Spleen (tissue), 11 donors: Measurements from ENCODE around the gene TNRC6B. TPM values are rescaled to one million over a fixed set of nuclear protein-coding genes. Genes with fewer than 3 reads are reported as not detected.

Source experiments
- DNase-seq: peaks from one replicate; pipeline ENCODE4 v3.0.0-alpha.2; 2020
- H3K27ac ChIP-seq, 8 donors: fragments of 200-600 bp; sonication (generic) in 7 of 8; 1 replicate in 4 of 8; 2 replicates in 4 of 8; pipeline versions ENCODE4 v1.5.0 to v1.8.0; 2016 to 2021; ENCODE audit warnings: inconsistent platforms in 4 of 8, mild to moderate bottlenecking in 4 of 8, moderate library complexity in 1 of 8
- H3K27me3 ChIP-seq, 7 donors: fragments of 200-600 bp; sonication (generic) in 6 of 7; replicated peaks in 1 of 7; 1 replicate in 4 of 7; 2 replicates in 3 of 7; pipeline versions ENCODE4 v1.5.0 to v1.8.0; 2016 to 2021; ENCODE audit warnings: inconsistent platforms in 3 of 7, mild to moderate bottlenecking in 1 of 7
- H3K36me3 ChIP-seq, 6 donors: fragments of 200-600 bp; sonication (generic) in 5 of 6; 1 replicate in 4 of 6; 2 replicates in 2 of 6; pipeline versions ENCODE4 v1.5.0 to v1.8.0; 2016 to 2021; ENCODE audit warnings: inconsistent platforms in 2 of 6
- H3K4me1 ChIP-seq, 6 donors: fragments of 200-600 bp; sonication (generic) in 5 of 6; 1 replicate in 3 of 6; 2 replicates in 3 of 6; pipeline versions ENCODE4 v1.5.0 to v1.8.0; 2016 to 2021; ENCODE audit warnings: inconsistent platforms in 3 of 6
- H3K4me3 ChIP-seq, 8 donors: fragments of 200-600 bp; sonication (generic) in 7 of 8; 1 replicate in 4 of 8; 2 replicates in 4 of 8; pipeline versions ENCODE4 v1.5.0 to v1.8.0; 2016 to 2021; ENCODE audit warnings: inconsistent platforms in 4 of 8, mild to moderate bottlenecking in 4 of 8, moderate library complexity in 2 of 8
- H3K9me3 ChIP-seq, 8 donors: fragments of 200-600 bp; sonication (generic) in 7 of 8; 1 replicate in 4 of 8; 2 replicates in 4 of 8; pipeline versions ENCODE4 v1.5.0 to v1.8.0; 2016 to 2021; ENCODE audit warnings: inconsistent platforms in 4 of 8
- CTCF ChIP-seq, 11 experiments: fragments of 200-600 bp in 7 of 11; fragments of 450-650 bp in 4 of 11; sonication (generic) in 4 of 11; IDR thresholded peaks in 8 of 11; conservative IDR thresholded peaks in 3 of 11; 1 replicate in 7 of 11; 2 replicates in 4 of 11; pipeline versions ENCODE4 v1.4.0 to v1.8.0; 2016 to 2021; ENCODE audit warnings: antibody characterized with exemption in 11 of 11, inconsistent platforms in 4 of 11, mild to moderate bottlenecking in 1 of 11
- POLR2A ChIP-seq, 3 donors: fragments of 450-650 bp; IDR thresholded peaks; one replicate each; pipeline ENCODE4 v1.5.1; 2017; ENCODE audit warnings: antibody characterized with exemption in 3 of 3, mild to moderate bottlenecking in 1 of 3
- POLR2AphosphoS5 ChIP-seq, 3 donors: sonication (generic); formaldehyde crosslinking; IDR thresholded peaks; one replicate each; pipeline ENCODE4 v1.5.1; 2017; ENCODE audit warnings: antibody characterized with exemption in 3 of 3
- WGBS, 5 donors: extraction: QIAGEN DNeasy Blood & Tissue Kit in 3 of 5; methylation state at CpG; one replicate each; pipeline versions ENCODE4 v1.1.5 to v1.1.7; 2013 to 2018; 5-methylcytosine and 5-hydroxymethylcytosine counted together
- intact Hi-C: fragments of 100-400 bp; cut with DNase I; formaldehyde crosslinking; loops from one replicate; pipeline ENCODE4 v1.15.0; 2023; ENCODE audit warnings: low total_unique reads
- polyA plus RNA-seq, 3 donors: library from polyadenylated mRNA; stranded (reverse); fragments of 200-250 nt; gene quantifications; one replicate each; pipeline ENCODE4 v1.2.1, GENCODE V29; 2013
- total RNA-seq, 7 donors: library from RNA; depleted of rRNA in 3 of 7; stranded (reverse); fragments of >200 nt in 3 of 7; fragmentation: NEBNext Ultra II Directional in 4 of 7; extraction: Animal tissue kit (Norgen Biotek cat#: 25700) in 4 of 7; gene quantifications; one replicate each; pipeline versions ENCODE4 v1.1.0 to v1.2.1, GENCODE V29; 2016 to 2021
- donor health status: healthy with polysubstance abuse.
- donor health status: DM: no; HTN: no; CAD: no; lungs with moderate emphysema.
- donor health status: DM: no; HTN: no; CAD: no.
- donor health status: Bipolar disorder and iron deficiency.
- donor health status: healthy.
- donor health status: DM: no; HTN: no; CAD: no.
- donor health status: DM: yes; HTN: yes; CAD: no.

Gene TNRC6B
- total and polyA plus RNA-seq, 10 donors = 1.2 to 221 (median 95.3) TPM

GRCh38 chr22:40249286-40249685 lies 71.6 kb downstream of the TNRC6B start:
- Histone ChIP-seq H3K27ac (no peak overlapping the region), H3K27me3 (no peaks in the 10 kb centered on the region), H3K4me1 (peaks cover 5 to 72% (median 39%) of the 10 kb centered on the region in 6 donors), H3K9me3 (no peaks in the 10 kb centered on the region), H3K36me3 (peaks cover 0 to 68% (median 12%) of the 10 kb centered on the region in 6 donors), H3K4me3 (no peak overlapping the region)
- no peak for TF ChIP-seq POLR2A (IDR thresholded peaks at IDR 0.05)
- no peak for TF ChIP-seq CTCF (IDR thresholded peaks at IDR 0.05 in 8 of 11, conservative IDR thresholded peaks at IDR 0.05 in 3 of 11)
- TF ChIP-seq POLR2AphosphoS5 (IDR thresholded peaks at IDR 0.05) = no peak
- intact Hi-C loops = no loop called here
- no peak for DNase-seq
- WGBS, 5 donors = 55 to 84% (median 77%) methylated on average over 3 of the region's 3 CpGs

GRCh38 chr22:40250608-40251007 lies 72.9 kb downstream of the TNRC6B start:
- H3K36me3 ChIP-seq = peaks cover 0 to 81% (median 12%) of the 10 kb centered on the region in 6 donors
- H3K4me1 ChIP-seq = peaks cover 0 to 71% (median 31%) of the 10 kb centered on the region in 6 donors
- no peak overlapping the region for H3K4me3 ChIP-seq
- no peak for TF ChIP-seq POLR2AphosphoS5 (IDR thresholded peaks at IDR 0.05)
- TF ChIP-seq CTCF (IDR thresholded peaks at IDR 0.05 in 8 of 11, conservative IDR thresholded peaks at IDR 0.05 in 3 of 11) = no peak
- TF ChIP-seq POLR2A (IDR thresholded peaks at IDR 0.05) = no peak
- H3K9me3 ChIP-seq = no peaks in the 10 kb centered on the region
- H3K27me3 ChIP-seq = no peaks in the 10 kb centered on the region
- intact Hi-C loops = no loop called here
- DNase-seq = no peak
- no peak overlapping the region for H3K27ac ChIP-seq
- WGBS, 5 donors = 76 to 90% (median 84%) methylated on average over 3 of the region's 3 CpGs

- 91 to 97% (median 96%) methylated on average over 4 of the region's 4 CpGs for WGBS, 5 donors
- intact Hi-C loops = no loop called here
These were observed 73.4 kb downstream of the TNRC6B start for GRCh38 chr22:40251106-40251505.

GRCh38 chr22:40252146-40252545 lies 74.4 kb downstream of the TNRC6B start:
- Histone ChIP-seq H3K27me3 (no peaks in the 10 kb centered on the region), H3K4me1 (peaks cover 0 to 67% (median 33%) of the 10 kb centered on the region in 6 donors), H3K36me3 (peaks cover 0 to 76% (median 4%) of the 10 kb centered on the region in 6 donors), H3K27ac (no peak overlapping the region), H3K4me3 (no peak overlapping the region), H3K9me3 (no peaks in the 10 kb centered on the region)
- intact Hi-C loops = no loop called here
- WGBS, 5 donors = 71 to 88% (median 83%) methylated on average over 2 of the region's 2 CpGs
- DNase-seq = no peak
- TF ChIP-seq POLR2A (IDR thresholded peaks at IDR 0.05) = no peak
- no peak for TF ChIP-seq CTCF (IDR thresholded peaks at IDR 0.05 in 8 of 11, conservative IDR thresholded peaks at IDR 0.05 in 3 of 11)
- TF ChIP-seq POLR2AphosphoS5 (IDR thresholded peaks at IDR 0.05) = no peak

More at GRCh38 chr22:40251106-40251505, 73.4 kb downstream of the TNRC6B start:
- peaks cover 0 to 77% (median 10%) of the 10 kb centered on the region in 6 donors for H3K36me3 ChIP-seq
- H3K9me3 ChIP-seq = no peaks in the 10 kb centered on the region
- no peak overlapping the region for H3K4me3 ChIP-seq
- H3K4me1 ChIP-seq = peaks cover 0 to 69% (median 32%) of the 10 kb centered on the region in 6 donors
- H3K27ac ChIP-seq = no peak overlapping the region
- DNase-seq = no peak
- no peaks in the 10 kb centered on the region for H3K27me3 ChIP-seq
- no peak for TF ChIP-seq POLR2AphosphoS5 (IDR thresholded peaks at IDR 0.05)
- TF ChIP-seq POLR2A (IDR thresholded peaks at IDR 0.05) = no peak
- TF ChIP-seq CTCF (IDR thresholded peaks at IDR 0.05 in 8 of 11, conservative IDR thresholded peaks at IDR 0.05 in 3 of 11) = no peak
